ENCODE measurements around the gene SLC12A9.
A peak's percentile ranks its signal among the peaks of the same experiment; 100 is the strongest.

Gene SLC12A9

DNA sequence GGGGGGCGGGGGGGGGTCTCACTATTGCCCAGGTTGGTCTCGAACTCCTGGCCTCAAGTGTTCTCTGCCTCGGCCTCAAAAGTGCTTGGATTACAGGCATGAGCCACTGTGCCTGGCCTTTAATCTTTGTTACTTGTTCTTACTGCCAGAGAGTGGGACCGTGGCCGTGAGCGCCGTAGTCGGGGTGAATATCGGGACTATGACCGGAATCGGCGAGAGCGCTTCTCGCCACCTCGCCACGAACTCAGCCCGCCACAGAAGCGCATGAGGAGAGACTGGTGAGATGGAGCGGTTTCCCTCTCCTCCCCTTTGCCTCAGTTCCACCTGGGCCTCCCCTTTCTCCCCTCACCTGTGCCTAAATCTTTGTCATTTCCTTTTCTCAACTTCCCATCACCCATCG is 28.6 kb downstream of the SLC12A9 start:
- Mint-ChIP-seq H3K27ac (no peak overlapping the region), H3K4me1 (peaks cover 51% of the 10 kb centered on the region), H3K27me3 (no peaks in the 10 kb centered on the region), H3K9me3 (no peaks in the 10 kb centered on the region), H3K36me3 (ENCODE audit: low read depth) (peaks cover 80% of the 10 kb centered on the region), H3K4me3 (no peak overlapping the region)
- ATAC-seq (no peak), DNase-seq (no peak)

DNA sequence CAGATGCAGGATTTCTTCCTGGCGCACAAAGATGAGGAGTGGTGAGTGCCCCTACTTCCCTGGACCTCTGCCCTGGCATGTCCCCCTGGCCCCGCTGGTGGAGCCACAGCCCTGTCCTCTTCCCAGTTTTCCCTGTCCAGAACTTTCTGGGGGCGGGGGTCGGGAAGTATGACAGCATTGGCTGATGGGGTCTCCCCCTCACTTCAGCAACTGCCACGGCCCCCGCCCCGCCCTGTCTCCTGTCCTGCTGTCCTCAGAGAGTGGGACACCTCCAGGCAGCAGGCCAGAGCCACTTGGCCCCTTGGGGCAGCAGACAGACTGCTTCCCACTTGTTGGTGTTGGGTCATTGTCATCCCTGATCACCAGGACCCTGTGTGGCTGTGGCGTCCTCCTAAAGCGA is 29.7 kb downstream of the SLC12A9 start:
- Mint-ChIP-seq H3K4me1 (peaks cover 52% of the 10 kb centered on the region), H3K36me3 (ENCODE audit: low read depth) (peaks cover 81% of the 10 kb centered on the region), H3K9me3 (no peaks in the 10 kb centered on the region), H3K4me3 (no peak overlapping the region), H3K27me3 (no peaks in the 10 kb centered on the region), H3K27ac (no peak overlapping the region)
- ATAC-seq, result no peak
- no peak for DNase-seq

DNA sequence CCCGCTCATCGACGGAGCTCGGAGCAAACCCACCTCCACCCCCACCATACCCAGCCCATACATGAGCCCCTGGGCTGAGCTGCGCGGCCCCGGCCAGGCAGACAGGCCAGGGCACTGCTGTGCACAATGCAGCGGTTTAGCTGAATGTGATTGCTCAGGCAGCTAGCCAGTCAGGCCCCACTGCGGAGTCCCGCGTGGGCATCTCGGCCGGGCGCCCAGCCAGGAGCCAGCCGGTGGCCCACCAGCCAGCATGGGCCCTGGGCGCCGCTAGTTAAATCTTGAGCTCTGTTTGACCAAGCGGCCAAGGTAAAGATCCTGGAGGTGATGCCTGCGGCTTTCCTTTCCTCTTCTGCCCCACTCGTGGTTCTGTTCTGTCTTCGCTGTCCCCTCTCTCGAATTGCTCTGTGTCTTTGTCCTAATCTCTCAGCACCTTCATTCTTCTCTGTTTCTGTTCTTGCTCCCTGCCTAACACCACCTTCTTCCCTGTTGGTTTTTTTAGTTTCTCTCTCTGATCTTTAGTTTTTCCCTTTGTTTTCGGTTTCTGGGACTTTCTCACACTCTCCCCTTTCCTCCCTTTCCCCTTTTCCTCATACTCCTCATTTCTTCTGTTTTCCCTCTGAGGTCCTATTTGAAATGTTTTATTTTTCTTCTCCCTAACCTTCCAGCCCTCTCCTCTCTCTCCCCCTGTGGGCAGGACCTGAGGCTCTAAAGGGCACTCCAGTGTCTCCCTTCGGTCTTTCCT is 30.4 kb downstream of the SLC12A9 start:
- ATAC-seq (no peak), DNase-seq (no peak)
- Mint-ChIP-seq H3K4me1 (peaks cover 54% of the 10 kb centered on the region), H3K4me3 (no peak overlapping the region), H3K27ac (peak overlapping the region; percentile 71), H3K9me3 (no peaks in the 10 kb centered on the region), H3K36me3 (ENCODE audit: low read depth) (peaks cover 84% of the 10 kb centered on the region), H3K27me3 (no peaks in the 10 kb centered on the region)

DNA sequence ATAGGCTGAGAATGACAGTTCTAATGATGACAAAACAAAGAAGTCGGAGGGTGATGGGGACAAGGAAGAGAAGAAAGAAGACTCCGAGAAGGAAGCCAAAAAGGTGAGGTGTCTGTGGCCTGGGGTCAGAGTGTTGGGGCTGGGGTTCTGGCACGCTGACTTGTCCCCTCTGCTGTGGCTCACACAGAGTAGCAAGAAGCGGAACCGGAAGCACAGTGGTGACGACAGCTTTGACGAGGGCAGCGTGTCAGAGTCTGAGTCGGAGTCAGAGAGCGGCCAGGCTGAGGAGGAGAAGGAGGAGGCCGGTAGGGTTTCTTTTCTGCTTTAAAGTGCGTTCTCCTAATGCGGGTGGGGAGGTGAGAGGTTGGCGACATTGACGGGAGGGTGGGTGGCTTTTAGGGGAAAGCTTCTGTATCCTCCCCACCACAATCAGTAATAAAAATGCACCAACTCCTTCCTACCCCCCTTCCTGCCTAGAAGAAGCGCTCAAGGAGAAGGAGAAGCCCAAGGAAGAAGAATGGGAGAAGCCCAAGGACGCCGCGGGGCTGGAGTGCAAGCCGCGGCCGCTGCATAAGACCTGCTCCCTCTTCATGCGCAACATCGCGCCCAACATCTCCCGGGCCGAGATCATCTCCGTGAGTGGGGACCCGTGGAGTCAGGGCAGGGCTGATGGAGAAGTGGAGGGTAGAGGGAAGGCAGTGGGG is 32.4 kb downstream of the SLC12A9 start:
- no peak for DNase-seq
- peaks cover 72% of the 10 kb centered on the region for H3K36me3 Mint-ChIP-seq (ENCODE audit: low read depth)
- H3K27ac Mint-ChIP-seq, result peak overlapping the region; percentile 83
- peak overlapping the region; percentile 45 for H3K4me3 Mint-ChIP-seq
- no peaks in the 10 kb centered on the region for H3K27me3 Mint-ChIP-seq
- ATAC-seq, result no peak
- H3K4me1 Mint-ChIP-seq, result peaks cover 47% of the 10 kb centered on the region
- no peaks in the 10 kb centered on the region for H3K9me3 Mint-ChIP-seq

DNA sequence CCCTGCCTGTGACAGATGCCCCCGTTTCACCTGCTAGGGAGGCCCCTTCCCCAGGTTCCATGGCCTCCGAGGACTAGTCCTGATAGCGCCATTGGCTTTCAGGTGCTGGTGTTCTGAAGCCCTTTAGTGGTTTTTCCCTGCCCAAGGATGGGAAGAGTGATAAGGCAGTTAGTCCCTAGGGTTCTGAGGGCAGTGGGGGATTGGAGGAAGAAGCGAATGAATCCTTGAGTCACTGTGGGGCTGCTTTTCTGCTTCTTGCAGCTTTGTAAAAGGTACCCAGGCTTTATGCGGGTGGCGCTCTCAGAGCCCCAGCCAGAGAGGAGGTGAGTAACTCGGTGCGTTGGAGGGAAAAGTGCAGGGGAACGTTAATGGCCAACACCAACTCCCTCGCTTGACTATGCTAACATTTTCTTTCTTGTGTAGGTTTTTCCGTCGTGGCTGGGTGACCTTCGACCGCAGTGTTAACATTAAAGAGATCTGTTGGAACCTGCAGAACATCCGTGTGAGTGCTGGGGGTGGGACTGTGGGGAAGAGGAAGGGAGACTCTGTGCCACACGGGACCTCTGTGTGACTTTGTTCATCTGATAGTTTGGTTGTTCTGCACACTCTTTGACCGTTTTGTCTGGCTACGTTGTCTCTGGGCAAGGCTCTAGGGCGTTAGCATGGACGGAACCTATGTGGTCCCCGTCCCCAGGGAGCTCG is 33.1 kb downstream of the SLC12A9 start:
- no peaks in the 10 kb centered on the region for H3K9me3 Mint-ChIP-seq
- H3K36me3 Mint-ChIP-seq (ENCODE audit: low read depth), result peaks cover 67% of the 10 kb centered on the region
- peaks cover 4% of the 10 kb centered on the region for H3K27me3 Mint-ChIP-seq
- peaks cover 50% of the 10 kb centered on the region for H3K4me1 Mint-ChIP-seq
- peak overlapping the region; percentile 1 for H3K4me3 Mint-ChIP-seq
- H3K27ac Mint-ChIP-seq, result peak overlapping the region; percentile 78
- DNase-seq (no peak), ATAC-seq (no peak)

DNA sequence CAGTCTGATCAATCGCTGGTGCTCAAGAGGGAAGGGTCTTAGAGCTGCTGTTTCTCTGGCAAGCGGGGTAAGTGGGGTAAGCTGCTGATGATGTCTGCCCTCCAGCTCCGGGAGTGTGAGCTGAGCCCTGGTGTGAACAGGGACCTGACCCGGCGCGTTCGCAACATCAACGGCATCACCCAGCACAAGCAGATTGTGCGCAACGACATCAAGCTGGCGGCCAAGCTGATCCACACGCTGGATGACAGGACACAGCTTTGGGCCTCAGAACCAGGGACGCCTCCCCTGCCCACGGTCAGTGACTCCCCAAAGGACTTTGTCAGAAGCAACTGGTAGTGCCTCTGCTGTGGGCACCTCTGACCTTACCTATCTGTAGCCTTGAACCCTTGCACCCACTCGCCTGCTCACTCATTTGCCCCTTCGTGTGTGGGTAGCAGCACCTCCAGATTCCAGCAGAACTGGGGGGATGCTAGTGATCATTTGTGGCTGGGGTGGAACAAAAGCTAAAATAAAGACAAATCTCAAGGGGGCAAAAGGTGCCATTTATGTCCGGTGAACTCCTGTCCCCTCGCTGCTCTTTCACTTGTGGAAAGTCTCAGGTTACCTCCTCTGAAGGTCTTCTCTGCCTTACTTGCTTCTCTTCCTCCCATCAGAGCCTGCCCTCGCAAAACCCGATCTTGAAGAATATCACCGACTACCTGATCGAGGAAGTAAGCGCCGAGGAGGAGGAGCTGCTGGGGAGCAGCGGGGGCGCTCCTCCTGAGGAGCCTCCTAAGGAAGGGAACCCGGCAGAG is 33.8 kb downstream of the SLC12A9 start:
- peak overlapping the region; percentile 82 for H3K4me3 Mint-ChIP-seq
- no peaks in the 10 kb centered on the region for H3K9me3 Mint-ChIP-seq
- DNase-seq, result no peak
- no peak for ATAC-seq
- peaks cover 62% of the 10 kb centered on the region for H3K36me3 Mint-ChIP-seq (ENCODE audit: low read depth)
- H3K27me3 Mint-ChIP-seq, result peaks cover 7% of the 10 kb centered on the region
- H3K4me1 Mint-ChIP-seq, result peaks cover 53% of the 10 kb centered on the region
- H3K27ac Mint-ChIP-seq, result peak overlapping the region; percentile 89

DNA sequence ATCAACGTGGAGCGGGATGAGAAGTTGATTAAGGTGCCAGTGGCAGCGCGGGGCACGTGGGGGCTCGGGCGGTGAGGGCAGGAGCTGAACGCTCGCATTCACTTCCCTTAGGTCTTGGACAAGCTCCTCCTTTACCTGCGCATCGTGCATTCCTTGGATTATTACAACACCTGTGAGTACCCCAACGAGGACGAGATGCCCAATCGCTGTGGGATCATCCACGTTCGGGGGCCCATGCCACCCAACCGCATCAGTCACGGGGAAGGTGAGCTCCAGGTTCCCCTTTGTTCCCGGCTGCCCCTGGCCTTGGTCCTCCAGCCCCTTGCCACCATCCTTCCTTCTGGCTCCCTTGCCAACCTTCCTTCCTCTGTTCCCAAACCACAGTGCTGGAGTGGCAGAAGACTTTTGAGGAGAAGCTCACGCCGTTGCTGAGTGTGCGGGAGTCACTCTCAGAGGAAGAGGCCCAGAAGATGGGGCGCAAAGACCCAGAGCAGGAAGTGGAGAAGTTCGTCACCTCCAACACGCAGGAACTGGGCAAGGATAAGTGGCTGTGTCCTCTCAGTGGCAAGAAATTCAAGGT is 34.5 kb downstream of the SLC12A9 start:
- peaks cover 56% of the 10 kb centered on the region for H3K36me3 Mint-ChIP-seq (ENCODE audit: low read depth)
- peak overlapping the region; percentile 89 for H3K27ac Mint-ChIP-seq
- ATAC-seq (no peak), DNase-seq (no peak)
- peaks cover 14% of the 10 kb centered on the region for H3K27me3 Mint-ChIP-seq
- peaks cover 57% of the 10 kb centered on the region for H3K4me1 Mint-ChIP-seq
- no peaks in the 10 kb centered on the region for H3K9me3 Mint-ChIP-seq
- H3K4me3 Mint-ChIP-seq, result peak overlapping the region; percentile 82

DNA sequence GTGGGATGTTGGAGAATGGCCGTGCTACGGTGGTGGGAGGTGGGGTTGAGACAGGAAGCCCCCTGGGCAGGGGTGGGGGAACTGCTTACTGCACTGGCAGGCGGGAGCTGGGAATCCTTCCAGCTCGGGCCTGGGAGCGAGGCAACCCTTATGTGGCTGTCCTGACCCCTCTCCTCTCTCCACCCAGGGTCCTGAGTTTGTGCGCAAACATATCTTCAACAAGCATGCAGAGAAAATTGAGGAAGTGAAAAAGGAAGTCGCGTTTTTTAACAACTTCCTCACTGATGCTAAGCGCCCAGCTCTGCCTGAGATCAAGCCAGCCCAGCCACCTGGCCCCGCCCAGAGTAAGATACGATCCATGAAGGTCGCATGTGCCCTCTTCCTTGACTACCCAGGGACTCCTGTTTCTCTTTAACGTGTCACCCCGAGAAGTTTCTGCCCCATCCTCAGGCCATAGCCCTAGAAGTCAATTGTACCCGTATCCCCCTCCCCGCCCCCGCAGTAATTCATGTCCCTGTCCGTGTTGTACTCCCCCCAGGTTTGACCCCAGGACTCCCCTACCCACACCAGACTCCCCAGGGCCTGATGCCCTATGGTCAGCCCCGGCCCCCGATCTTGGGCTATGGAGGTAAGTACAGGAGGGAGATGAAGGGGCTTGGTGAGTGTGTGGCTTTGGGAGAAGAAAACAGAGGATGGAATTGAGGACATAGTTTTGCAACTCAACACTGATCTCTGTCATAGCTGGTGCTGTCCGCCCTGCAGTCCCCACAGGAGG is 35.2 kb downstream of the SLC12A9 start:
- H3K4me3 Mint-ChIP-seq, result peak overlapping the region; percentile 82
- DNase-seq, result peak; percentile 60
- ATAC-seq, result peak; percentile 31
- H3K4me1 Mint-ChIP-seq, result peaks cover 57% of the 10 kb centered on the region
- peak overlapping the region; percentile 89 for H3K27ac Mint-ChIP-seq
- peaks cover 20% of the 10 kb centered on the region for H3K27me3 Mint-ChIP-seq
- no peaks in the 10 kb centered on the region for H3K9me3 Mint-ChIP-seq
- peaks cover 52% of the 10 kb centered on the region for H3K36me3 Mint-ChIP-seq (ENCODE audit: low read depth)

DNA sequence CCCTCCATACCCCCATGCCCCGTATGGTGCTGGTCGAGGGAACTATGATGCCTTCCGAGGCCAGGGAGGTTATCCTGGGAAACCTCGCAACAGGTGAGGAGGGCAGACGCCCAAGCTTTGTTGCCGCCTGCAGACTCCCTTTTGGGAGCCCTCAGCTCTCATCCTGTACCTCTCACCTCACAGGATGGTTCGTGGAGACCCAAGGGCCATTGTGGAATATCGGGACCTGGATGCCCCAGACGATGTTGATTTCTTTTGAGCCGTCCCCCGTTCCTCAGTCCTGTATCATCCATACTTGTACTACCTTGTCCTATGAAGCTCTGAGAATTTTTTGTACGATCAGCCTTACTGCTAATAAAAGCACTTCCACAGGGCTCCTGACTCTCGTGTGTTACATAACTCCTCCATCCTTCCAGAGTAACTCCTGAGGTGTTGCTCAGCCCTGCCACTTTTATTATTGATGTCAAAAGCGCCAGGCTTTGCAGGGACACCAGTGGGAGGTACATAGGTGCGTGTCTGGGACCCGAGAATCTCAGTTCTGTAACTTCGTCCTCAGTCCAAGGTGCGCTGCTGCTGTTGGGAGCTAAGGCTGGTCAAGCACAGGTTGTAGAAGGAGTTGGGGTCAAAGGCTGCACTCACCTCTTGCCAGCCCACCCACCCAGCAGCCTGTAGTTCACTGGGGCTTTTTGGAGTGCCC is 35.9 kb downstream of the SLC12A9 start:
- peak overlapping the region; percentile 89 for H3K27ac Mint-ChIP-seq

DNA sequence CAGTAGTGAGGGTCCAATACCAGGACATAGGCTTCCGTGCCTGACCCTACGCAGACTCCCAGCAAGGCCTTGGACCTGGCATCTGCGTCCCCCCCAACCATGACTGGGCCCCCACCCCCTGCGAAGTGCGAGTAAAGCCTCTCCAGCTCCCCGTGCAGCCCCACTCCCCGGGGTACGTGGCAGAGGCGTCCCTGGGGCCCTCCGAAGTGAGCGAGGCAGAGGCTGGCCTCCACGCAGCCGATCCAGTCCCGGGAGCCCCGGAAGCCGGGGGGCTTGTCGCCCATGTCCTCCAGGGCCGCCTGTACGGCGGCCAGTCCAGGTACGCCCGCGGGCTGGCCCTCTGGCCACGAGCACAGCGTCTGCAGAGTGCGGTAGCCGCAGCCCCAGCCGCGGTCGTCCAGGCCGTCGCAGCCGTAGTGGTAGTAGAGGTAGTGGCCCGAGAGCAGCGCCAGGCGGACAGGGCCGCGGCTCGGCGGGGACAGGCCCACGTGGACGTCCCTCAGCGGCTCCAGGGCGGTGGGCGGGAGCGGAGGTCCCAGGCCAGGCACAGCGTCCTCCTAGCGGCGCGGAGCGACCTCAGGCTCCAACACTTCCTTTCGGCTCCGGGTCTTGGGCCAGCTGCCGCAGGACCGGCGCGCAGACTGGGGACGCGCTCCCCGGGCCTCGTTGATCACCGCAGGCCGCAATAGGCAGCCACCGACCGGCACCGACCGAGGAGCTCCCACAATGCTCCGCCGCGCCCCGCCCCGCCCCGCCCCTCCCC is 36.7 kb downstream of the SLC12A9 start, which contains the start of gene UFSP1:
Gene UFSP1 (minus strand): TSS at position 728 of the 763 bp plus-strand sequence. CDS start 444 bp downstream, at position 284.
- H3K4me3 Mint-ChIP-seq, result peak within 1 kb of the TSS; percentile 82
- ATAC-seq (peak; percentile 33), DNase-seq (no peak)
- no peaks in the 10 kb centered on the region for H3K9me3 Mint-ChIP-seq
- peak within 1 kb of the TSS; percentile 89 for H3K27ac Mint-ChIP-seq
- peaks cover 41% of the 10 kb centered on the region for H3K36me3 Mint-ChIP-seq (ENCODE audit: low read depth)
- H3K4me1 Mint-ChIP-seq, result peaks cover 53% of the 10 kb centered on the region
- peaks cover 26% of the 10 kb centered on the region for H3K27me3 Mint-ChIP-seq

More for the DNA sequence above, 35.9 kb downstream of the SLC12A9 start:
- Mint-ChIP-seq H3K4me3 (peak overlapping the region; percentile 82), H3K36me3 (ENCODE audit: low read depth) (peaks cover 46% of the 10 kb centered on the region), H3K9me3 (no peaks in the 10 kb centered on the region), H3K4me1 (peaks cover 54% of the 10 kb centered on the region), H3K27me3 (peaks cover 24% of the 10 kb centered on the region)
- DNase-seq (no peak), ATAC-seq (no peak)

DNA sequence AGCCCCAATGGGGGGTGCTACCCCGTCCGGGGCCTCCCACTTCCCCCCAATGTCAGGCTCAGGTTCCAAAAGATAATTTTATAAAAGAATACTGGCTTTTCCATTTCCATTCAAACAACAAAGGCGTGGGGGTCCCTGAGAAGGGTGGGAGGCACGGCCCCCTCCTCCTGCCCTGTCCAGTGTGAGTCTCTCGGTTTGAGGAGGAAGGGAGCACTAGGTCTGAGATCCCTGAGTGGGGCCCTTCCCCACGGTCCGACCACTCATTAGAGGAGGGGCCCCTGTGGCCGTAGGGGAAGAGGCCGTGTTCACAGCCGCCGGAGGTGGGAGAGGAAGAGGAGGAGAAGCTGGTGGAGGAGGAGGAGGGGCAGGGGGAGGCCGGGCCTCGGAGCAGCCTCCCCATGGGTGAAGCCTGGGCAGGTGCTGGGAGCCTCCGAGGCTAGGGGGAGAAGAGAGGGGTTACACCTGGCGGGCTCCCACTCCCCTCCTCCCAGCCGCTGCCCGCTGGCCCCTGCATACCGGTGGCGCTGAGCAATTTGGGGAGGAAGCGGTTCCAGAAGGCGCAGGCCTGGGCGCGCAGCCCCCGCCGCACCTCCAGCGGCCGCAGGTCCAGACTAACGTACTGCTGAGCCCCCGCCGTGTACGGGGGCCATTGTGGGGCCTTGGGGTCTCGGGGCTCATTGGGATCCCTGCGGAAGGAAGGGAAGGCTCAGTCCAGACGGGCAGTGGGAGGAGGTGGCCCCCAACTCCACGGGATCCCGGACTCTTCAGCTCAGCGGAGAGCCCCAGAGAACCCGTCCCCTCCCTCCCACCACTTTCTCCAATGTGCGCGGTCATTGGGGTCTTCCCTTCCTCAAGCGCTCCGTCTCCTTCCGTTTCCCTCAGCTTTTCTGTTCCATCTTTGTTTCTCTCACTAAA is 38.4 kb downstream of the SLC12A9 start:
- ATAC-seq (no peak), DNase-seq (no peak)
- peak overlapping the region; percentile 82 for H3K4me3 Mint-ChIP-seq
- H3K27ac Mint-ChIP-seq, result peak overlapping the region; percentile 51
- H3K36me3 Mint-ChIP-seq (ENCODE audit: low read depth), result peaks cover 29% of the 10 kb centered on the region
- H3K9me3 Mint-ChIP-seq, result no peaks in the 10 kb centered on the region
- peaks cover 30% of the 10 kb centered on the region for H3K27me3 Mint-ChIP-seq
- peaks cover 43% of the 10 kb centered on the region for H3K4me1 Mint-ChIP-seq

All from activated naive CD8-positive, alpha-beta T cell treated with anti-CD3 and anti-CD28 coated beads, Interleukin-2, amount 50 U/mL, for 24 hours (primary cell).